Activated naive CD4-positive, alpha-beta T cell (primary cell): Measurements from ENCODE around the gene ELL2.
"Not testable (repeated sequence)": the region's sequence is repeated elsewhere in the genome, so short reads cannot be mapped to it uniquely, and the experiment has no call there.

Source experiments
- DNase-seq, 4 experiments: peaks; one replicate each; lab custom pipeline; 2025; lab: John Stamatoyannopoulos, UW

ELL2 gene

GRCh38 chr5:95859661-95860060, 102.0 kb downstream of the ELL2 start:
- DNase-seq: no peak

- DNase-seq: peak; percentile 85 to 90 (median 88)
These were observed 102.7 kb downstream of the ELL2 start for GRCh38 chr5:95858661-95859595.

DNA sequence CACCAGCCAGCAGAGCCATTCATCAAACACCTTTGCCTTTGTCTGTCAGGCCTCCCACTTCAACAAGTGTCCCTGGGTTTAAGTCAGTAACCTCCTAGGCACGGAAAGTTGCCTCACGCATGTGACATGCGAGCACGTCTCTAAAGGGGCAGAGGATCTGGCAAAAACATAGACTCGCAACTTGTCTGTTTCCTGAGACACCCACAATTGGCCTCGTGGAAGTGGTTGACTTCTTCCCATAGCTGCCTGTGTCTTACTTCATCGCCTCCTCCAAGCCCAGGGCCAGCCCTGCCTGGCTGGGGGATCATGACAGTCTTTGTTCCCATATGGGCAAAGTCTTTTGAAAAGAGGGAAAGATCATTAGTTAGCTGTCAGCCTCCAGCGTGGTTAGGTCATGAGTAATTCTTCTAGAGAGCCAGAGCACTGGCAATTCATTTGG, 103.6 kb downstream of the ELL2 start:
- DNase-seq: no peak

DNA sequence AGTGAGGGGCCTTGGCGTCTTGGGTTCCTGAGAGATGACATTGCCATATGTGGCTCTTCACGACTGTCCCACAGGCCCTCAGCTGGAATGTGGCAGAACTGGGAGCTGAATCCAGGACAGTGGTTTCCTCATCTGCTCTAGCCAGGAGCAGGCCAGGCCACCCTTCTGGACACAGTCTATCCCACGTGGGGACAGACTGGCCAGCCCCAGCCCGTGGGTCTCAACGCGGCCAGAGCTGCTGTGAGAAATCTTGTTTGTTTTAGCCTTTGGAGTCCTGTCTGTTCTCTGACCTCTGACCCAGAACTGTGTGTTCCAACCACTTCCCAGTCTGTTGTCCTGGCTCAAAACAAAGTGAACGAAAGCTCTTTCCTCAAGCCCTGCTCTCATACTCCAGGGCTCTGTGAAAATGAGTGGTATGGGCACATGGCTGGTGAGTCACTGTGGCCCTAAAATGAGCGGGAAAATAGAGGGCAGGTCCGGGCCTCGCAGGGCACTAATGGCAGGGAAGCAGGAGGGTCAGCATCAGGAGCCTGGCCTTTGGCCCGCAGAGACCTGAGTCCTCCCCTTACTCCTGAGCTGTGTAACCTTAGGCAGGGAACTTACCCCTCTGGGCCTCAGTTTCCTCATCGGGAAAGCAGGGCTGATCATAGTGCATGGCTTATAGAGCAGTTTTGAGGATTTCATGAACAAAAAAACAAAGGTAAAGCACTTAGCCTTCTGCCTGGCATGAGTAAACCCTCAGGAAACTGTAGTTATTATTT, 104.3 kb downstream of the ELL2 start:
- no peak for DNase-seq

DNA sequence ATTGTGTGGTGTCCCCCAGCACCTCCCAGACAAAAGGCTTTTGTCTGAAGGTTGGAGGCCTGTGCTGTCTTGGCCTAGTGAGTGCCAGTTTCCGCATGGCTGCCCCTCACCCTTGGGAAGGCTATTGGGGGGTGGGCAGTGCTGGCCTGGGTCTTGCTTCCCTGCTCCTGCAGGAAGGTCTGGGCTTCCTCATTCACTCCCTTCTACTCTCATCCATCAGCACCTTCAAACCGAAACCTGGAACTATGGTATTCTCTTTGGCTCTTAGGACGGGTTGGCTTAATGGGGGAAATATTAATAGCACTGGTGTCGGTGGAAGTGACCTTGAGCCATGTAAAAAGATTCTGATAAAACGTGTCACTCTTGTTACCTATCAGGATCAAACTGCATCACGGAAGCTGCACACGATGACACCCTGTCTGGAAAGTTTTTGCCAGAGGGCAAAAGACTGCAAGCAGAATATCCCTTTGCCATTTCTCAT, 105.1 kb downstream of the ELL2 start:
- DNase-seq: no peak

DNA sequence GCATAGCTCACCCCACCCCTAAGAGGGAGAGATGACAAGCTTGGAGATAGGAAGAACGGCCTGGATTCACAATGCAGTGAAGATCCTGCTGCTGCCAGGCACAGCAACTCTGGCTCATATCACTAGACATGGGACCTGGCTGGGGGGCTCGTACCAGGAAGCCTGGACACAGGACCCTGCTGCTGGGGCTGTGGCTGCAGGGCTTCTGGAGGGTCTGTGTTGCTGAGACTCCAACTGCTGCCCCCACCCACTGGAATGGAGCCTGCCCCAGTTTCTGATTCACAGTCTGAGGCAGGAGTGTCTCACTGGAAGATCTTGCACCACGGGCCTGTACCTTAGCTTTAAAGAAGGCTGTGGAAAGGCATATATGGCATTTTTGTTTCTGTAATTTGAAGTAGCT, 108.2 kb downstream of the ELL2 start:
- DNase-seq: no peak

GRCh38 chr5:95852567-95852966, 109.1 kb downstream of the ELL2 start:
- DNase-seq: no peak

DNA sequence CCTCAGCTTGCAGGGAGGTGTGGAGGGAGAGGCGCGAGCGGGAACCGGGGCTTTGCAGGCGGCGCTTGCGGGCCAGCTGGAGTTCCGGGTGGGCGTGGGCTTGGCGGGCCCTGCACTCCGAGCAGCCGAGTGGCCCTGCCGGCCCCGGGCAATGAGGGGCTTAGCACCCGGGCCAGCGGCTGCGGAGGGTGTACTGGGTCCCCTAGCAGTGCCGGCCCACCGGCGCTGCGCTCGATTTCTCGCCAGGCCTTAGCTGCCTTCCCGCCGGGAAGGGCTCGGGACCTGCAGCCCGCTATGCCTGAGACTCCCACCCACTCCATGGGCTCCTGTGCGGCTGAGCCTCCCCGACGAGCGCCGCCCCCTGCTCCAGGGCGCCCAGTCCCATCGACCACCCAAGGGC, 110.5 kb downstream of the ELL2 start:
- not testable (repeated sequence) for DNase-seq

DNA sequence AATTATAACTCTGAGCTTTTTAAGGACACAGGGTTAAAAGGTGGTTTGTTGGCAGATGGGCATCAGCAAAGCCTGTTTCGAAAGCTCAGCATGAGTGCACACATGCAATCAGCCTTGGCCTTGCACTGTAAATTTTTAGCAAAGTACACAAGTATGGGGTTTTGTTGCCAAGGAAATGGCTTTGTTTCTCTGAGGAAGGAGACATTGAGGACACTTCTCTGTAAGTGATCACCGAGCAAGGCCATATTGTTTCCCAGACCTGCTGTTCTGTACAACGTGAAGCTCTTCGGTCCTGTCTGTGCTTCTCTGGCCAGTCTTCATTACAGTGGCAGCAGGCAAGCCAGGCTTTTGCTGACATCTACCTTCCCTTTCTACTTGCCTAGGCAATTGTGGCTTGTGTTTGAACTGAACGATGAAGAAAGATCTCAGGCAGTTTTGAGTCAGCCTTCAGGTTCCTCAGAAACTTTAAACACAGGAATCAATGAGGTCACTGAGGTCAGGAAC, 111.2 kb downstream of the ELL2 start:
- DNase-seq: no peak

- DNase-seq: no peak
These were observed 113.0 kb downstream of the ELL2 start for GRCh38 chr5:95848701-95849100.

- DNase-seq: no peak
These were observed 114.4 kb downstream of the ELL2 start for GRCh38 chr5:95847261-95847592.

GRCh38 chr5:95846554-95847260, 114.9 kb downstream of the ELL2 start:
- DNase-seq: peak in 3 of 4 experiments; percentile 8 to 41 (median 40)

DNA sequence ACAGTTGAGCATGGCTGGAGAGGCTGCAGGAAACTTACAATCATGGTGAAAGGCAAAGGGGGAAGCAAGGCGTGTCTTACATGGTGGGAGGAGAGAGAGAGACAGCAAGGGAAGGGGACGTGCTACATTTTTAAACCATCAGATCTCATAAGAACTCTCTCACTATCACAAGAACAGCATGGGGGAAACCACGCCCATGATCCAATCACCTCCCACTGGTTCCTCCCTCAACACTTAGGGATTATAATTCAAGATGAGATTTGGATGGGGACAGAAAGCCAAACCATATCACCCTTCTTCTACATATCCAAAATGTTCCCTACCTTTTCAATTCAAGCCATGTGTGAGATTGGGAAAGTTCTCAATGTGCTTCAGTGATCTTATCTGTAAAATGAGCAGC, 116.3 kb downstream of the ELL2 start:
- no peak for DNase-seq

DNA sequence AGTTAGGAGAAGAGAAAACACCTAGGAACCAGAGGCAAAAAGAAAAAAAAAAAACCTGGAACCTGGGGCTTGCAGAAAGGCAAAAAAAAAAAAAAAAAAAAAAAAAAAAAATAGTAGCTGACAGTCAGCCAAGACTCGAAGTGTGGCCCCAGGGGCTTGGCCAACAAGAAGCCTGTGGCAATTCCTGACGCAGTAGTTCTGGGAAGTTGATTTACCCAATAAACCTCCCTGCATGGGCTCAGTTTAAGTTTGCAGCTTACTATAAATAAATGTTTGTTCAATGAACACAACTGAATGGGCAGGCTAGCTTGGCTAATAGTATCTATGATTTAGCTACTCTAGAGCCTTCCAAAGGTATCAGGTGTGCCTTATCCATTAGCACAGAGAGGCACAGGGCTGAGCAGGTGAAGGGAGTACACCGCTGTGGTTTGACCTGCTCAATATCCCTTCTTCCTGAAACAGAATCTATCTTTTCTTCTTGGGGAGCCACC, 117.9 kb downstream of the ELL2 start:
- DNase-seq: no peak

GRCh38 chr5:95842854-95843544, 118.7 kb downstream of the ELL2 start:
- peak in 2 of 4 experiments; percentile 23 to 34 for DNase-seq

DNA sequence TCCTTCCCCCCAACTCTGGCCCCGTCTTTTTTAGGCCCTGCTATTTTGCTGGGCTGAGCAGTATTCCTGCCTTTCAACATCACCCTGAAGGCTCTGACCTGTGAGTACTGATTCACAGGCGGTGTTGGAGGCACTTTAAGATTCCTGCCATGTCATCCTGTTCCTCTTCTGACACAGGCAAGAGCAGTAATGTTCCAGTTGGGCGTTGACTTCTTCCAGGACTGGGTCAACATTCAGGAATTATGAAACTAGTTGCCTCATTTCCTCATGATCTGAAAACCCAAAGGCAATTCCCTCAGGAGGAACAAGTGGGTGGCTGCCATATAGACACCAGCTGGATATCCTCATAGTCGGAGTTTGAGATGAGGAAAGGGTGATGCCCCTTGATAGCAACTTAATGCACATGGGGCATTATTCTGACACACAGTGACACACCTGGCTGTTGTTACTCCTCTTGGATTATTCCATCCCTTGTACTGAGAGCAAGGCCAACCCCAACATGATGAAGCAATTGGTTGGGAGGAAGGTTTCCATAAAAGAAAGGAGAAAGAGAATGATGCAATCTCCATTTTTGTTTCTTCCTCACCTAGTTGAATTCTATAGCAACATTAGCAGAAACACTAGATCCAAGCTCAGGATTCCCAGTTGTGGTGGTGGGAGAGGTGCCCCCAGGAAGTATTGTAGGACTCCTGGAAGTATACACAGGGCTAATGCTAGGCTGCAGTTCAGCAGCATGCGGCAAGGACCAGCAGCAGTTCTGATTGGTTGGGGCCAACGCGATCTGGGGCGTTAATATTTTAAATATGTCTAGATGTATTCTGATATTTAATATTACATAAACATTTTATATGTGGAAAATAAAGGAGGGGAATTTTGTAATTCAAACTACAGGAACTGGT, 119.5 kb downstream of the ELL2 start:
- DNase-seq: no peak

DNA sequence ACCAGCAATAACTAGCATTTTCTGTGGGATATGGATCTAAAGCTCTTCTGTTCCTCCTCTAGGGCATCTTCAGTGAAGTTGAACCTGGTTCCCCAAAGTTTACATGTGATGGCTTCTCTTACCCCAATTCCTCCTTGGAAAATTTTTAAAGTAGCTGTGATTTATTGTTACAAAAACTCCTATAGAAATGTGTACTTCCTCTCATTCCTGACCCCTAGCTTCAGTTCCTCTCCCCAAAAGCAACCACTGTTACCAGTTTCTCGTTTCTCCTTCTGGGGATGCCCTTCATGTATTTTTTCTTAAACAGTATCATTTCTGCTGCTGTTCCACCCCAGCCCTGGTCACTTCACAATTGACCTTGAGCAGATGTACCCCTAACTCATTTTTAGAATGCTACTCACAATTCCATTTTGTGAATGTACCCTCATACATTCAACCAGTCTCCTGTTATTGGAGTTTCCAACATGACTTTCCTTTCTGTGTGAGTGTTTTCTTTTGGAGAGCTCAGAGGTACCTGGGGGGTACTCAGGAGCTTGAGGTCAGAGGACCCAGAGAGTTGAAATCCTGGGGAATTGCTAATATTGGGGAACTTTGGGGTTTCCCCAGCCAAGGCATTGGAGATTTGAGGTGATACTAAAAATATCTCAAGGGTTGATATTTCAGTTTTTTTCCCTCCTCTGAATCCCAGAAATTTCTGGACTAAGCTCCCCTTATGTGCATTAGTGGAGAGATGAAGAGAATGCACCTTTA, 120.5 kb downstream of the ELL2 start:
- DNase-seq: no peak

DNA sequence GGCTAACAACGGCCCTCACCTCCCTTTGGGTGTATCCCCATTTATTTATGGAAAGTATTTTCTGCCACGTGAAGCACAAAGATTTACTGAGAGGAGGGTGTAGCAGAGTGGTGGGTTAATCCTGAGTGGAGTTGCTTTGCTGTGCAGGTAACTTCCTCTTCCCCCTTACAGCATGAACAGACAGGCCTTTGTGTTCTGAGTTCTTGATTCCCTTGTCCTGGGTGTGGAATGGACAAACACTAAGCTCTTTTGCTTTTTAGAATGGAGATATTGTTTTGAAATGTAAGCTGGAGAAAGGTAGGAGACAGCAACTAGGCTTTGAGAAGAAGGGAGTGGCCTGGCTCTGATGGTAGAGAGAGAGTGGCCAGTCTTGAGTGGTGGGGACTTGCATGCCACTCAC, 122.0 kb downstream of the ELL2 start:
- no peak for DNase-seq

- DNase-seq: no peak
These were observed 123.1 kb downstream of the ELL2 start for GRCh38 chr5:95838556-95838955.
